Lower leg skin (tissue), 4 donors: ENCODE measurements around the gene HMSD. TPM values are rescaled to one million over a fixed set of nuclear protein-coding genes. Genes with fewer than 3 reads are reported as not detected.

Experiments used
- DNase-seq, 2 donors: peaks; one replicate each; pipeline ENCODE4 v3.0.0-alpha.2; 2019; ENCODE audit warnings: low spot score in 2 of 2
- H3K4me3 ChIP-seq: fragments of 200-600 bp; sonication (generic); 2 replicates; pipeline ENCODE4 v1.5.1; 2017; ENCODE audit warnings: mild to moderate bottlenecking, low read depth; ENCODE audit not compliant: poor library complexity, severe bottlenecking
- CTCF ChIP-seq, 3 donors: fragments of 450-650 bp; IDR thresholded peaks; one replicate each; pipeline ENCODE4 v1.5.1; 2016; ENCODE audit warnings: antibody characterized with exemption in 3 of 3, mild to moderate bottlenecking in 3 of 3, moderate library complexity in 2 of 3
- POLR2A ChIP-seq, 2 donors: fragments of 450-650 bp; IDR thresholded peaks; one replicate each; pipeline ENCODE4 v1.6.1; 2016 to 2017; ENCODE audit warnings: antibody characterized with exemption in 2 of 2, mild to moderate bottlenecking in 1 of 2, moderate library complexity in 1 of 2
- WGBS, 2 donors: methylation state at CpG; one replicate each; pipeline ENCODE4 v1.1.5; 2018; 5-methylcytosine and 5-hydroxymethylcytosine counted together
- intact Hi-C: fragments of 100-400 bp; cut with DNase I; formaldehyde crosslinking; loops from one replicate; pipeline ENCODE4 v1.15.0; 2023; ENCODE audit warnings: low total_unique reads
- total RNA-seq, 4 donors: library from RNA; depleted of rRNA; stranded (reverse); fragments of >200 nt; gene quantifications; one replicate each; pipeline ENCODE4 v1.1.0, GENCODE V29; 2016

Gene HMSD
- total RNA-seq, 4 donors from 2014 or later, result 0.65 TPM; not detected in 3

- no peak within 1 kb of the TSS for H3K4me3 ChIP-seq
- intact Hi-C loops, result no loop called here
- no peak for TF ChIP-seq CTCF (IDR thresholded peaks at IDR 0.05)
- TF ChIP-seq POLR2A (IDR thresholded peaks at IDR 0.05), result no peak
- DNase-seq, result no peak
These were observed 41.4 kb upstream of the HMSD start, which contains the start of gene SERPINB10 for GRCh38 chr18:63907664-63908063. SERPINB10 (plus strand) TSS chr18:63907958; CDS start chr18:63915511, 7,553 bp downstream.

GRCh38 chr18:63908858-63909257, 40.2 kb upstream of the HMSD start:
- H3K4me3 ChIP-seq, result no peak overlapping the region
- TF ChIP-seq CTCF (IDR thresholded peaks at IDR 0.05), result no peak
- no peak for TF ChIP-seq POLR2A (IDR thresholded peaks at IDR 0.05)
- DNase-seq, result no peak
- WGBS, 2 donors, result 81 to 89% methylated on average over 1 of the region's 1 CpG
- intact Hi-C loops, result no loop called here

- intact Hi-C loops, result no loop called here
- TF ChIP-seq CTCF (IDR thresholded peaks at IDR 0.05) (no peak), POLR2A (IDR thresholded peaks at IDR 0.05) (no peak)
- no peak overlapping the region for H3K4me3 ChIP-seq
- no peak for DNase-seq
- 38 to 44% methylated on average over 2 of the region's 2 CpGs for WGBS, 2 donors
These were observed 39.2 kb upstream of the HMSD start for GRCh38 chr18:63909870-63910269.

DNA sequence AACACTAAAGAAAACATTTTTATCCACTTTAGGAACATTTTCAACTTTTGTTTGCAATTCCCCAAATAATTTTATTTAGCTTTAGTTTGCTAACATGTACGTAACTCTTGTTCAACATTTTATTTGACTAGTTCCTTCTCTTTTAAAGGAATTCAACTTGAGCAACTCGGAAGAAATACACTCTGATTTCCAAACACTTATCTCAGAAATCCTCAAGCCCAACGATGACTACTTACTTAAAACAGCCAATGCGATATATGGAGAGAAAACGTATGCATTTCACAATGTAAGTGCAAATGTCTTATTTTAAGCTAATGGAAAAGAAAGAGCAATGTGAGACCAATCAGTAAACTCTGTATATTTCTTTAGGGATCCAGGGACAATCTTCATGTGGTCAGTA, 31.3 kb upstream of the HMSD start:
- TF ChIP-seq CTCF (IDR thresholded peaks at IDR 0.05) (no peak), POLR2A (IDR thresholded peaks at IDR 0.05) (no peak)
- 87 to 92% methylated on average over 5 of the region's 5 CpGs for WGBS, 2 donors
- no peak for DNase-seq
- intact Hi-C loops, result no loop called here
- no peak overlapping the region for H3K4me3 ChIP-seq

GRCh38 chr18:63922049-63922448, 27.1 kb upstream of the HMSD start:
- intact Hi-C loops, result no loop called here
- 88 to 98% methylated on average over 2 of the region's 2 CpGs for WGBS, 2 donors
- DNase-seq, result no peak
- H3K4me3 ChIP-seq, result no peak overlapping the region
- TF ChIP-seq POLR2A (IDR thresholded peaks at IDR 0.05) (no peak), CTCF (IDR thresholded peaks at IDR 0.05) (no peak)

GRCh38 chr18:63924551-63924950, 24.6 kb upstream of the HMSD start:
- TF ChIP-seq POLR2A (IDR thresholded peaks at IDR 0.05) (no peak), CTCF (IDR thresholded peaks at IDR 0.05) (no peak)
- intact Hi-C loops, result no loop called here
- no peak overlapping the region for H3K4me3 ChIP-seq
- 41 to 63% methylated on average over 1 of the region's 1 CpG for WGBS, 2 donors
- no peak for DNase-seq
